Adipose tissue (tissue), 3 donors: ENCODE measurements around the gene TPRA1. TPM values are rescaled to one million over a fixed set of nuclear protein-coding genes. Genes with fewer than 3 reads are reported as not detected.
"Not testable (repeated sequence)": the region's sequence is repeated elsewhere in the genome, so short reads cannot be mapped to it uniquely, and the experiment has no call there.

Experiments
- H3K27ac ChIP-seq: one replicate; pipeline ENCODE4 v1.5.1; 2013; ENCODE audit warnings: low read depth, low read length
- WGBS, 3 donors: extraction: QIAGEN DNeasy Blood & Tissue Kit; methylation state at CpG; one replicate each; pipeline ENCODE4 v1.1.7; 2013; 5-methylcytosine and 5-hydroxymethylcytosine counted together
- polyA plus RNA-seq, 3 donors: library from polyadenylated mRNA; stranded (reverse); fragments of 200-250 nt; gene quantifications; one replicate each; pipeline ENCODE4 v1.2.3, GENCODE V29; 2013
- donor health status: healthy with polysubstance abuse.
- donor health status: Bipolar disorder and iron deficiency.
- donor health status: healthy.

TPRA1 gene
- polyA plus RNA-seq, 3 donors, result 24.7 to 27.0 (median 26.9) TPM

DNA sequence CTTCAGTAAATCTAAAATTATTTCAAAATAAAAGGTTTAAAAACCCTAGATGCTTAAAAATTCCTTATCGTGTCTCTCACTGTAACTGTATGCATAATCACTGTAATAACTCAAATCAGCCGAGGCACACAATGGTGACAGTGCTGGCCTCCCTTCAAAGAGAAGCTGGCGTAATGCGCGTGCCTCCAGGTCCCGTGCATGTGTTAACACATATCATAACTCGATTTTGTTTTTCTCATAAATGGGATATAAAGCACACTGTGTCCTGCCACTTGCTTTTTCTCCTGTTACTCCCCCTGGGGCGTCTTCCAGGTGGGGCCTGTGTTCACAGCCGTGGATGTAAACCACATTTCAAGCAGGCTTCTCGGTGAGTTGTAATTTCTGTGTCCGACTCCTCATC is 56.0 kb downstream of the TPRA1 start:
- WGBS, 3 donors, result 79 to 87% (median 84%) methylated on average over 11 of the region's 11 CpGs
- H3K27ac ChIP-seq, result no peak overlapping the region

DNA sequence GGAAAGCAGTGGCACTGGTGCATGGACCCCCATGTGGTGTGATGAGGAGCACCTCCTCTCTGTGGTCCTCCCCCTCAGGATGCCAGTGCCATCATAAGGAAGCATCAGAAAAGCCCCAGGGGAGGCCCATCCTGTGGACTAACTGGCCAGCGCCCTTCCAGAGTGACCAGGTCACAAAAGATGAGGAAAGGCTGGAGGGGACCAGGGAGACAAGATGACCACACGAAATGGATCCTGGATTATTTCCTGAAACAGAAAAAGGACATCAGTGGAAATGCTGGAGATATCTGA is 56.4 kb downstream of the TPRA1 start:
- H3K27ac ChIP-seq, result no peak overlapping the region
- 70 to 82% (median 74%) methylated on average over 2 of the region's 2 CpGs for whole genome bisulfite sequencing, 3 donors

DNA sequence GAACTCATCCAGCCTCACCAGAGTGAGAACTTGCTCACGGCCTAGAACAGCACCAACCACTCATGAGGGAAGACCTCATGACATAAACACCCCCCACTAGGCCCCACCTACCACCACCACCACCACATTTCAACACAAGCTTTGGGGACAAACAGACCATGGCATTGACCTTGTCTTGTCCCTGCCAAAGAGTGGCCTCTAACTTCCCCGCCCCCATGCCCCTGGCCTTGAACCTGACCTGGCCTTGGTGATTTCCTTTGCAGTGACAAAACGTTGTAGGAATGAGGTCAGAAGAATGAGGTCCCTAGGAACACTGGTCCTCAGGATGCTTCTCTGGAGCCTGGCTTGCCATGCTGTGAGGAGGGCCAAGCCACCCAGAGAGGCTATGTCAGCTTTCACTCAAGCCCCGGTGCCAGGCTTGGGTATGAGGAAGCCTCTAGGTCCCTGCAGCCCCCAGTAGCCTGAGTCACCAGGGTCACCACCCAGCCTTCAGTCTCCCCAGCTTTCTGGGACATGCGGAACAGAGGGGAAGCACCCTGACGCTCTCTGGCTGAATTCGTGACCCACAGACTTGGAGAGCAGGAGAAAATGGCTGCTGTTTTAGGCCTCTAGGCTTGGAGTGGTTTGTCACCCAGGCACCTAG is 57.9 kb downstream of the TPRA1 start:
- no peak overlapping the region for H3K27ac ChIP-seq
- 84 to 89% (median 87%) methylated on average over 7 of the region's 7 CpGs for WGBS, 3 donors

DNA sequence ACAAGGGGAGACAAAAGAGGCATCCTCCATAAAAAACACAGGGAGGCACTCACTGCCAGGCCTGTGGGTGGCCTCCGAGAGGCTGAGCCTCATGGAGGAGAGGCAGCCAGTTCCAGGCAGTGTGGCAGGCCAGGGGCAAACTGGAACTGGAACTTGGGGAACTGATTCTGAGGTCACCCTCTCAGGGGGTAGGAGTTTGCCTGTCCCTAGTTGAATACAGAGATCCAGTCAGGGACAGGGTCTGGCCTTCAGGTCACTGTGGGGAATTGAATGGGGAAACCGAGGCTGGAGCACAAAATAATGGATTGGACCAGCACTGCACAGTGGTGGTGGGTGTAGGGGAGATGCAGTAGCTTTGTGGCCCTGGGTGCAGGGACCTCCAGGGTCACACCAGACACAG is 58.7 kb downstream of the TPRA1 start:
- 88 to 93% (median 88%) methylated on average over 2 of the region's 2 CpGs for WGBS, 3 donors
- H3K27ac ChIP-seq, result no peak overlapping the region

DNA sequence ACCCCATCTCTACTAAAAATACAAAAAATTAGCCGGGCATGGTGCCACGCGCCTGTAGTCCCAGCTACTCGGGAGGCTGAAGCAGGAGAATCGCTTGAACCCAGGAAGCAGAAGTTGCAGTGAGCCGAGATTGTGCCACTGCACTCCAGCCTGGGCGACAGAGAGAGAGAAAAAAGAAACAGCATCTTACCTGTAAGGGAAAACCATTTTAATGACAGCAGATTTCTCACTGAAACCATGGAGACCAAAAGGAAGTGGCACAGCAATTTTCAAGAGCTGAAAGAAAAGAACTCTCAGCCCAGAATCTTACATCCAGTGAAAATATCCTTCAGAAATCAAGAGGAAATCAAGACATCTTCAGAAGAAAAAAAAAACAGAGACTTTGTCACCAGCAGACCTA is 59.7 kb downstream of the TPRA1 start:
- 88 to 95% (median 90%) methylated on average over 7 of the region's 7 CpGs for WGBS, 3 donors

DNA sequence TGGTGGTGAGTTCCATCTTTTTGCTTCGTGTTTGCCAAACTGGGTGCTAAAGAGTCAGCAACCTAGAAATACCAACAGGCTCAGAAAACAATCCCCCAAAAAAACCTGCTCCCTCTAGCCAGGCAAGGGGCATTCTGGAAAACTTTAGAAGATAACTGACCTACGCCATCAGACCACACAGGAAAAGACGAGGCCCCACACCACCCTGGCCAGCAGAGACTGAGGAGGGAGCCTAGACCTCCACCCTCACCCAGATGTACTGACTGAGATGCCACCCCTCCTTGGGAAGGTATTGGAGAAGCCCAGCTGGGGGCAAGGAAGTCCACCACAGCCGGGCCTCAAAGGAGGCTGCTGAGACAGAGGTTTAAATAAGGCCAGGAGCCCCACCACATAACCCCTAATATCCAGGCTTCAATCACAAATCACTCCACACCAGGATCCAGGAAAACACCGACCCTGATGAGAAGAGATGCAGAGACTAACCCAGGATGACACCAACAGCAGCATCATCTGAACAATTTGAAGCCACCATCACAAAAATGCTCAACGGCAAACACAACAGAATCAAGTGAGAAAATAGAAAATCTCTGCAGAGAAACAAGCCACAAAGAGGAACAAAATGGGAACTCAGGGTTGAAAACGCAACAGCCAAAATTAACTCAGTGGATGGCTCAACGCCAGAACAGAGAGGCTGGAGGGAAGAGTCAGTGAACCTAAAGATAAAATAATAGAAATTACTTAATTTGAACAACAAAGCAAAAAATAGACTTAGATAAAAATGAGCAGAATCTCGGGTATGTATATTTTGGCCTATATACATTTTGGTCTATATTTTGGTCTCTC is 61.0 kb downstream of the TPRA1 start:
- H3K27ac ChIP-seq, result no peak overlapping the region

More for the DNA sequence above, 59.7 kb downstream of the TPRA1 start:
- H3K27ac ChIP-seq, result not testable (repeated sequence)

DNA sequence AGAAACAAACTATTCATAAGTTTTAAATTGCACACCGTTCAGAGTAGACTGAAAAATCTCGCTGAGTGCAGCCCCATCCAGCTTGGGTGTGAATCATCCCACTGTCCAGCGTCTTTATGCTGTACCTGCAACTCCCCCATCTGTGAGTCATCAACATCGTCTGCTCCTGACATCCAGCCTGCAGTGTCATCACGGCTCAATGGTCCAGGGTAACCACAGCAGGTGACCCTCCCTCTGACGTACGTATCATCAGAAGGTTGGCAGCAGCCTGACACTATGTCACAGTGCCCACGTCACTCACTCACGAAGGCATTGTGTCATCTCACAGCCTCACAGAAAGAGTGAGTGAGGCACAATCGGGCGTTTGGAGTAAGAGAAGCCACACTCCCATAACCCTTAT is 65.2 kb downstream of the TPRA1 start:
- 60 to 63% (median 61%) methylated on average over 11 of the region's 11 CpGs for WGBS, 3 donors
- H3K27ac ChIP-seq, result no peak overlapping the region

More for the DNA sequence above, 61.0 kb downstream of the TPRA1 start:
- WGBS, 3 donors, result 70 to 79% (median 79%) methylated on average over 9 of the region's 9 CpGs

DNA sequence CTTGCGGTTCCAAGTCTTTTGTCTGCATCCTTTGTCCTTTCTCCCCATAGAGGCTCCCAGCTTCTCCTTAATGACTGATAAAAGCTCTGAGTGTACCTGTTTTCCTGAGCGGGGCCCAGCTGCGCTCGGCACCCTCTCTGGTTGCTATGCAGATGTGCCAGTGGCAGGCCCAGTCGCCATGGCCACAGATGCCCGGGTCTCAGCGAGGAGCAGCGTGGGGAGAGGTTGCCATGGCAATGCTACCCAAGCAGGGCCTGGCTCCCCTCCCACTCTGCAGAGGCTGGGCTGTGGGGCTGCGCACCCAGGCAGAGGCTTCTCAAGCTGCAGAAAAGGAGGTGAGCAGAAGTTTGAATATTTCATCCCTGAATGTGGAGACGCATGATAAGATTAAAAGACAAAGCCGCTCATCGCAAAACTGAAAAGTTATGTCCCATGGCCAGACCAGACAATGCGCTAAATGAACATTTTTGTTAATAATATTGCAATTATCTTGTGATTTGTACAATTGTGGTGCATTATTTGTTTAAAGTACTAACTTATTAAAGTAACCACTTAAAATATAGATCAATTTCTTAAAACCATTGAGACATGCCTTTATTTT is 66.1 kb downstream of the TPRA1 start:
- H3K27ac ChIP-seq, result no peak overlapping the region
- 48 to 58% (median 57%) methylated on average over 13 of the region's 13 CpGs for WGBS, 3 donors

Other genes starting within 250 kb of the TPRA1 start
- 1 to 10 TPM; 2.0 to 3.8 (median 3.1) TPM for gene MCM2, start 7.7 kb upstream of the TPRA1 start, polyA plus RNA-seq
- 1 to 10 TPM; 1.6 to 7.2 (median 4.3) TPM for gene PODXL2, start 38.5 kb upstream of the TPRA1 start, polyA plus RNA-seq
- gene ABTB1, start 82.2 kb upstream of the TPRA1 start, polyA plus RNA-seq, result 10 to 100 TPM; 26.0 to 78.4 (median 54.4) TPM
- 100 to 1,000 TPM in 1 of 3 donors, 10 to 100 TPM in 2; 21.7 to 137 (median 72.9) TPM for gene MGLL, start 231.8 kb upstream of the TPRA1 start, polyA plus RNA-seq